Bronchial epithelial cell (primary cell): ENCODE data around the gene GEN1. TPM values are rescaled to one million over a fixed set of nuclear protein-coding genes. Genes with fewer than 3 reads are reported as not detected.

Experiments
- DNase-seq: peaks from one replicate; pipeline ENCODE4 v3.0.0-alpha.2; 2010; ENCODE audit warnings: low read depth
- FAIRE-seq: peaks from 2 replicates; lab custom pipeline; 2011; peaks lifted over from hg19 to GRCh38; lab: Jason Lieb, UNC
- H3K27me3 ChIP-seq: 2 replicates; pipeline ENCODE4 v1.5.1; 2011; ENCODE audit warnings: low read length; ENCODE audit not compliant: control insufficient read depth, insufficient read depth
- H3K36me3 ChIP-seq: 2 replicates; pipeline ENCODE4 v1.5.1; 2011; ENCODE audit warnings: low read length; ENCODE audit not compliant: control insufficient read depth, insufficient read depth
- H3K4me3 ChIP-seq: 2 replicates; pipeline ENCODE4 v1.5.1; 2011; ENCODE audit warnings: mild to moderate bottlenecking, low read depth, low read length, control low read depth
- CTCF ChIP-seq: IDR thresholded peaks from 2 replicates; pipeline ENCODE4 v1.5.1; 2011; ENCODE audit warnings: mild to moderate bottlenecking, moderate library complexity, low read length, control low read depth, inconsistent platforms; ENCODE audit not compliant: insufficient read depth, severe bottlenecking
- total RNA-seq: library from RNA; depleted of rRNA; stranded (reverse); fragments of >200 nt; gene quantifications from 2 replicates; pipeline ENCODE4 v1.2.1, GENCODE V29; 2014

Gene GEN1
- total RNA-seq, 1 donor from 2014 or later = 2.6 TPM

GRCh38 chr2:17747684-17748452 is 6.1 kb upstream of the GEN1 start:
- DNase-seq (peak; percentile 47), FAIRE-seq (no peak)
- Histone ChIP-seq H3K4me3 (no peak overlapping the region), H3K36me3 (no peaks in the 10 kb centered on the region), H3K27me3 (no peaks in the 10 kb centered on the region)
- no peak for TF ChIP-seq CTCF

GRCh38 chr2:17748745-17749144 is 5.2 kb upstream of the GEN1 start:
- Histone ChIP-seq H3K27me3 (no peaks in the 10 kb centered on the region), H3K36me3 (no peaks in the 10 kb centered on the region), H3K4me3 (no peak overlapping the region)
- DNase-seq (no peak), FAIRE-seq (no peak)
- no peak for TF ChIP-seq CTCF

- H3K4me3 ChIP-seq = no peak overlapping the region
- TF ChIP-seq CTCF = no peak
- FAIRE-seq (no peak), DNase-seq (no peak)
- H3K27me3 ChIP-seq = no peaks in the 10 kb centered on the region
- no peaks in the 10 kb centered on the region for H3K36me3 ChIP-seq
Measured at GRCh38 chr2:17749753-17750438, 4.0 kb upstream of the GEN1 start.

GRCh38 chr2:17752246-17752645 is 1.7 kb upstream of the GEN1 start:
- FAIRE-seq (no peak), DNase-seq (no peak)
- no peaks in the 10 kb centered on the region for H3K27me3 ChIP-seq
- no peaks in the 10 kb centered on the region for H3K36me3 ChIP-seq
- no peak for TF ChIP-seq CTCF
- peak overlapping the region; percentile 93 for H3K4me3 ChIP-seq

- no peak for FAIRE-seq
- peak; percentile 2 for TF ChIP-seq CTCF
Measured at GRCh38 chr2:17752892-17753802, 791 bp upstream of the GEN1 start.

More at GRCh38 chr2:17752892-17753802, 791 bp upstream of the GEN1 start:
- peak; percentile 37 for DNase-seq
- Histone ChIP-seq H3K4me3 (peak overlapping the region; percentile 93), H3K27me3 (no peaks in the 10 kb centered on the region), H3K36me3 (no peaks in the 10 kb centered on the region)
